NB4 (cell line): Measurements from ENCODE around the gene STAG1.

Experiments used
- DNase-seq: peaks from one replicate; pipeline ENCODE4 v3.0.0; 2010; ENCODE audit warnings: low read depth
- H3K4me3 ChIP-seq: one replicate; pipeline ENCODE4 v1.5.1; 2011; ENCODE audit warnings: mild to moderate bottlenecking, low read depth, low read length, moderate library complexity
- MYC ChIP-seq: IDR thresholded peaks from 2 replicates; pipeline ENCODE4 v1.6.1; 2011; ENCODE audit warnings: low read depth, low read length
- POLR2A ChIP-seq: IDR thresholded peaks from 2 replicates; pipeline ENCODE4 v1.6.1; 2011; ENCODE audit warnings: mild to moderate bottlenecking; ENCODE audit not compliant: insufficient read length; ENCODE audit errors: extremely low read depth
- TF ChIP-seq, protein P1 (sequence below): IDR thresholded peaks from one replicate; pipeline ENCODE4 v1.5.1; 2012; ENCODE audit warnings: low read depth, low read length
- TF ChIP-seq, protein P2 (sequence below): IDR thresholded peaks from 2 replicates; pipeline ENCODE4 v1.6.1; 2011; ENCODE audit warnings: low read depth, low read length

STAG1 gene

DNA sequence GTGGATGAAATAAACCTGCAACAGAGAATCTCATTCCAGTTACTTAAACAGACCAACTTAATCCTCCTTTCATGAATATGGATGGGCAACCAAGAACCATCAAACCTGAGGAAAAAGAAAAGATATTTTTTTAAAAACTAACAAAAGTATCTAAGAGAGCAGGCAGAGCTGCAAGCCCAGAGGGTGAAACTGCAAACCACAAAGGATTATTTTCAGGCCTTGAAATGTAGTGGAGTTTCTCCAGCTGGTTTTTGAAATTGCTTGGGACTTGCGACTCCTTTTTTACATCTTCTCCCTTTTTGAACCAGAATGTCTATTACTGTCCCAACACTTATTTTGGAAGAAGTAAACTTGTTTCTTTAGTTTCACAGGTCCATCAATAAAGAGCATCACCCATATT is 87.4 kb downstream of the STAG1 start:
- no peak overlapping the region for H3K4me3 ChIP-seq
- TF ChIP-seq, protein P1, sequence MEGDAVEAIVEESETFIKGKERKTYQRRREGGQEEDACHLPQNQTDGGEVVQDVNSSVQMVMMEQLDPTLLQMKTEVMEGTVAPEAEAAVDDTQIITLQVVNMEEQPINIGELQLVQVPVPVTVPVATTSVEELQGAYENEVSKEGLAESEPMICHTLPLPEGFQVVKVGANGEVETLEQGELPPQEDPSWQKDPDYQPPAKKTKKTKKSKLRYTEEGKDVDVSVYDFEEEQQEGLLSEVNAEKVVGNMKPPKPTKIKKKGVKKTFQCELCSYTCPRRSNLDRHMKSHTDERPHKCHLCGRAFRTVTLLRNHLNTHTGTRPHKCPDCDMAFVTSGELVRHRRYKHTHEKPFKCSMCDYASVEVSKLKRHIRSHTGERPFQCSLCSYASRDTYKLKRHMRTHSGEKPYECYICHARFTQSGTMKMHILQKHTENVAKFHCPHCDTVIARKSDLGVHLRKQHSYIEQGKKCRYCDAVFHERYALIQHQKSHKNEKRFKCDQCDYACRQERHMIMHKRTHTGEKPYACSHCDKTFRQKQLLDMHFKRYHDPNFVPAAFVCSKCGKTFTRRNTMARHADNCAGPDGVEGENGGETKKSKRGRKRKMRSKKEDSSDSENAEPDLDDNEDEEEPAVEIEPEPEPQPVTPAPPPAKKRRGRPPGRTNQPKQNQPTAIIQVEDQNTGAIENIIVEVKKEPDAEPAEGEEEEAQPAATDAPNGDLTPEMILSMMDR, result no peak
- TF ChIP-seq MYC (no peak), POLR2A (no peak)
- TF ChIP-seq, protein P2, sequence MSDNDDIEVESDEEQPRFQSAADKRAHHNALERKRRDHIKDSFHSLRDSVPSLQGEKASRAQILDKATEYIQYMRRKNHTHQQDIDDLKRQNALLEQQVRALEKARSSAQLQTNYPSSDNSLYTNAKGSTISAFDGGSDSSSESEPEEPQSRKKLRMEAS, result no peak
- DNase-seq, result no peak

DNA sequence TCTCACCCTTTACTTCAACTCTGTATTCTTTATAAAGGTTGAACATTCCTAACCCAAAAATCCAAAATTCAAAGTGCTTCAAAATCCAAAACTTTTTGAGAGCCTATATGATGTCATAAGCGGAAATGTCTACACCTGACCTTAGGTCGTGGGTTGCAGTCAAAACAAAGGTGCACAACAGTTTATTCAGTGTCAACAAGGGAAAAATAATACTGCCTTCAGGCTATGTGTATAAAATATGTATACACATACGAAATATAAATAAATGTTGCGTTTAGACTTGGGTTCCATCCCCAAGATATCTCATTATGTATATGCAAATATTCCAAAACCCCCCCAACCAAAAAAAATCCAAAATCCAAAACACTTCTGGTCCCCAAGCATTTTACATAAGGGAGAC is 90.9 kb downstream of the STAG1 start:
- TF ChIP-seq, protein P2, result no peak
- TF ChIP-seq, protein P1, result no peak
- TF ChIP-seq MYC (no peak), POLR2A (no peak)
- no peak overlapping the region for H3K4me3 ChIP-seq
- DNase-seq, result no peak

DNA sequence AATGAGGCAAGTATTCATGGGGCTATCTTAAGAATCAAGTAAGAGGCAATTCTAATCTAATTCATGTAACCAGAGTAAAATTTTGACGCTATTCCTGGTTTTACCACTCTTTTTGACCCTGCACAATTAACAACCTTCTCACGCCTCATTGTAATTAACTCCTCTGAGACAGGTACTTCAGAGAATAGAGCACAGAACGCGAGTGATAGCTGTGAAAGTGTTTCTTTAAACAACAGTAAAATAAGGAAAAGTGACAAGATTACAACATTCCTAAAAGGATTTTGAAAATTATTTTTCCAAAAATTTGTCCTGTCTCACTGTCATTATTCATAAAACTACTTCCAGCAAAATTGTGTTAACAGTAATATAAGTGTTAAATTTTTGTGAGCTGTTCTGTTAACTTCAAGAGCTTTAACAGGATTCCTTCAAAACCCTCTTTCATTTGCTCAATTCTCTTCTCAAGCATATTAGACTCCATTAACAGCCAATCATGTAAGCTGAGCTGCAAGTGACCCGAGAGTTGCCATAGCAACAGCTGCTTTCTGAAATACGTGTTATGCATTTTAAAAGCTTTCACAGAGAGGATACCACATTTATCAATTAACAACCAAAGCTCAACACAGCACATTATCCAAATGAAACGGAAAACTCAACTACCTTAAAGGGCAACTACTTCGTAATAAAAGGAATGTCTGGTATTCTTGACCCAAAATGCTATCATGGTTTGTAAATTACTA is 93.1 kb downstream of the STAG1 start:
- peak; percentile 25 for DNase-seq
- H3K4me3 ChIP-seq, result no peak overlapping the region
- TF ChIP-seq MYC (no peak), POLR2A (no peak)
- TF ChIP-seq, protein P2, result no peak
- TF ChIP-seq, protein P1, result no peak

DNA sequence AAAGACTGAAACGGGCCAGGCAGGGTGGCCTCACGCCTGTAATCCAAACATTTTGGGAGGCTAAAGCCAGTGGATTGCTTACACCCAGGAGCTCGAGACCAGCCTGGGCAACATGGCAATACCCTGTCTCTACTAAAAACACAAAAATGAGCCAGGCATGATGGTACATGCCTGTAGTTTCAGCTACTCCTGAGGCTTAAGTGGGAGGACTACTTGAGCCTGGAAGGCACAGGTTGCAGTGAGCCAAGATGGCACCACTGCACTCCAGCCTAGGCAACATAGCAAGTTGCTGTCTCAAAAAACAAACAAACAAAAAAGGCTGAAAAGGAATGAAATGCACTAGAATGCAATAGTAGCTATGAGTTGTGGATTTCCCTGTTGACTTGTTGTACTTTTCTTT is 94.7 kb downstream of the STAG1 start:
- no peak overlapping the region for H3K4me3 ChIP-seq
- DNase-seq, result no peak
- TF ChIP-seq POLR2A, result no peak
- TF ChIP-seq, protein P2, result no peak
- TF ChIP-seq, protein P1, result no peak
- no peak for TF ChIP-seq MYC

DNA sequence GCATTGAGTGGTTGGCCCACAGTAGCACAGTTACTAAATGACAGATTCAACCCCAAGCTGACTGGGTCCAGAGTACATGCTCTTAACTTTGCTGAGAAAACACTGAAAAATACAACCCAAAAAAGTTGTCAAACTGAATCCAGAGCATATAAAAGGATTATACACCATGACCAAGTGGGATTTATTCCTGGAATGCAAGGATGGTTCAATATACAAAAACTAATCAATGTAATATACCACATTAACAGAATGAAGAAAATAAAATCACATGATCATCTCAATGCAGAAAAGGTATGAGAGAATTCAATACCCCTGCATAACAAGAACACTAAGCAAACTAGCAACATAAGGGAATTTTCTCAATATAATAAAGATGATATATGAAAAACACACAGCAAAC is 98.5 kb downstream of the STAG1 start:
- DNase-seq, result no peak
- no peak overlapping the region for H3K4me3 ChIP-seq
- TF ChIP-seq, protein P2, result no peak
- no peak for TF ChIP-seq POLR2A
- TF ChIP-seq, protein P1, result no peak
- no peak for TF ChIP-seq MYC
